Fibroblast of peridontal ligament (primary cell): ENCODE measurements around the gene DNLZ.
"Not testable (repeated sequence)": the region's sequence is repeated elsewhere in the genome, so short reads cannot be mapped to it uniquely, and the experiment has no call there.

Experiments used
- DNase-seq: peaks from one replicate; pipeline ENCODE4 v3.0.0-alpha.2; 2010; ENCODE audit errors: extremely low read depth

Gene DNLZ

GRCh38 chr9:136331030-136331429 lies 32.5 kb downstream of the DNLZ start:
- DNase-seq: no peak

- no peak for DNase-seq
These were observed 33.0 kb downstream of the DNLZ start for GRCh38 chr9:136330406-136330990.

GRCh38 chr9:136329636-136330405 lies 33.7 kb downstream of the DNLZ start:
- no peak for DNase-seq

GRCh38 chr9:136329211-136329627 lies 34.3 kb downstream of the DNLZ start:
- peak; percentile 15 for DNase-seq

GRCh38 chr9:136328622-136329041 lies 34.9 kb downstream of the DNLZ start:
- DNase-seq: peak; percentile 51

- no peak for DNase-seq
These were observed 35.4 kb downstream of the DNLZ start for GRCh38 chr9:136328011-136328621.

GRCh38 chr9:136327304-136327974 lies 36.1 kb downstream of the DNLZ start, which contains the start of gene GPSM1:
Gene GPSM1 (plus strand): TSS chr9:136327539. CDS start chr9:136327696, 157 bp downstream.
- DNase-seq: peak; percentile 47

- DNase-seq: peak; percentile 28
These were observed 36.7 kb downstream of the DNLZ start for GRCh38 chr9:136326761-136327303.

GRCh38 chr9:136326061-136326760 lies 37.3 kb downstream of the DNLZ start:
- DNase-seq: peak; percentile 96

- DNase-seq: no peak
These were observed 38.2 kb downstream of the DNLZ start for GRCh38 chr9:136325358-136325757.

- no peak for DNase-seq
These were observed 38.8 kb downstream of the DNLZ start for GRCh38 chr9:136324501-136325300.

GRCh38 chr9:136323371-136323789 lies 40.2 kb downstream of the DNLZ start:
- no peak for DNase-seq

GRCh38 chr9:136322756-136323330 lies 40.7 kb downstream of the DNLZ start:
- DNase-seq: no peak

- DNase-seq: no peak
These were observed 42.0 kb downstream of the DNLZ start for GRCh38 chr9:136321561-136321960.

GRCh38 chr9:136320972-136321371 lies 42.6 kb downstream of the DNLZ start:
- DNase-seq: not testable (repeated sequence)

GRCh38 chr9:136319955-136320354 lies 43.6 kb downstream of the DNLZ start:
- not testable (repeated sequence) for DNase-seq

GRCh38 chr9:136319244-136319643 lies 44.3 kb downstream of the DNLZ start:
- not testable (repeated sequence) for DNase-seq

- no peak for DNase-seq
These were observed 44.7 kb downstream of the DNLZ start for GRCh38 chr9:136318776-136319241.

- no peak for DNase-seq
These were observed 45.3 kb downstream of the DNLZ start for GRCh38 chr9:136318111-136318775.
